Upper lobe of left lung (tissue), 6 donors: Measurements from ENCODE around the gene DLG4. TPM values are rescaled to one million over a fixed set of nuclear protein-coding genes. Genes with fewer than 3 reads are reported as not detected.

Source experiments
- ATAC-seq, 2 donors: fragments of 200-7000 bp; cut with Tn5 transposase; one replicate each; pipeline ENCODE4 v1.9.1; 2022; ENCODE audit warnings: mild to moderate bottlenecking in 2 of 2, moderate library complexity in 2 of 2; ENCODE audit not compliant: low FRiP score in 2 of 2
- DNase-seq, 2 donors: peaks; one replicate each; pipeline ENCODE4 v3.0.0-alpha.2; 2019 to 2020
- H3K27ac ChIP-seq, 4 donors: fragments of 200-600 bp; sonication (generic); one replicate each; pipeline ENCODE4 v1.5.1; 2016 to 2019
- H3K27me3 ChIP-seq, 4 donors: fragments of 200-600 bp; sonication (generic); one replicate each; pipeline ENCODE4 v1.5.1; 2017 to 2019
- H3K36me3 ChIP-seq, 4 donors: fragments of 200-600 bp; sonication (generic); one replicate each; pipeline ENCODE4 v1.5.1; 2016 to 2019
- H3K4me1 ChIP-seq, 4 donors: fragments of 200-600 bp; sonication (generic); one replicate each; pipeline ENCODE4 v1.5.1; 2018 to 2019
- H3K4me3 ChIP-seq, 4 donors: fragments of 200-600 bp; sonication (generic); one replicate each; pipeline ENCODE4 v1.5.1; 2017 to 2019; ENCODE audit warnings: mild to moderate bottlenecking in 2 of 4, moderate library complexity in 1 of 4
- H3K9me3 ChIP-seq, 4 donors: fragments of 200-600 bp; sonication (generic); one replicate each; pipeline ENCODE4 v1.5.1; 2018 to 2019
- EP300 ChIP-seq, 4 donors: sonication (generic); formaldehyde crosslinking; IDR thresholded peaks; one replicate each; pipeline ENCODE4 v1.5.1; 2017; ENCODE audit warnings: antibody characterized with exemption in 4 of 4, control low read depth in 2 of 4
- POLR2A ChIP-seq, 4 donors: fragments of 450-650 bp; IDR thresholded peaks; one replicate each; pipeline ENCODE4 v1.5.1; 2016 to 2017; ENCODE audit warnings: antibody characterized with exemption in 4 of 4, mild to moderate bottlenecking in 2 of 4
- POLR2AphosphoS5 ChIP-seq, 2 donors: sonication (generic); formaldehyde crosslinking; IDR thresholded peaks; one replicate each; pipeline ENCODE4 v1.5.1; 2017; ENCODE audit warnings: antibody characterized with exemption in 2 of 2
- WGBS, 2 donors: methylation state at CpG; one replicate each; pipeline ENCODE4 v1.1.5; 2017 to 2018; 5-methylcytosine and 5-hydroxymethylcytosine counted together
- total RNA-seq, 6 donors: library from RNA; depleted of rRNA in 4 of 6; stranded (reverse); fragments of >200 nt in 4 of 6; gene quantifications; one replicate each; pipeline versions ENCODE4 v1.1.0 to v1.2.1, GENCODE V29; 2016 to 2021
- TF ChIP-seq, protein P1 (sequence below), 6 experiments: fragments of 450-650 bp in 4 of 6; fragments of 200-600 bp in 2 of 6; sonication (generic) in 2 of 6; IDR thresholded peaks; one replicate each; pipeline ENCODE4 v1.5.1; 2016 to 2019; ENCODE audit warnings: antibody characterized with exemption in 6 of 6
- donor health status: DM: no; HTN: no; CAD: no; lungs with moderate emphysema.
- donor health status: DM: no; HTN: yes; CAD: no; lungs with severe emphysema.

DLG4 gene
- total RNA-seq, 6 donors from 2014 or later = 10.5 to 32.5 (median 19.4) TPM

DNA sequence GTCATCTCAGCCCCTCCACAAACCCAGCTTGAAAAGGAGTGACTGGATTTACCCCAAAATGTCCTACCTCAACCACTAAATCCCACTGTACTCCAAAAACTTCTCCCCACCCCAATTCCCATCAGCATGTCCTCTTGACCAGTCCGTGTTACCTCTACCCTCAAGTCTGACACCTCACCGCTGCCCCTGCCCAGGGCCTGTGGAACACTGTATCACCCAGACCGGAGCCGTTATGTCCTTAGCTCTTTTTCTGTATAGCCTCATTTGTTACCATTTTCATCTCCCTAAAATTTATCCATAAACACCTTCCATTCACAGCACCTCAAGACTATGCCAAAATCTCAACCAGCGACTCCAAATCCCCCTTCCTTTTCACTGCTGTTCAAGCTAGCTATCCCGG lies 17.2 kb upstream of the DLG4 start:
- no peak overlapping the region for H3K4me3 ChIP-seq
- ATAC-seq (no peak), DNase-seq (no peak)
- H3K9me3 ChIP-seq = no peaks in the 10 kb centered on the region
- peaks cover 36 to 67% (median 54%) of the 10 kb centered on the region in 4 donors for H3K4me1 ChIP-seq
- TF ChIP-seq, protein P1, sequence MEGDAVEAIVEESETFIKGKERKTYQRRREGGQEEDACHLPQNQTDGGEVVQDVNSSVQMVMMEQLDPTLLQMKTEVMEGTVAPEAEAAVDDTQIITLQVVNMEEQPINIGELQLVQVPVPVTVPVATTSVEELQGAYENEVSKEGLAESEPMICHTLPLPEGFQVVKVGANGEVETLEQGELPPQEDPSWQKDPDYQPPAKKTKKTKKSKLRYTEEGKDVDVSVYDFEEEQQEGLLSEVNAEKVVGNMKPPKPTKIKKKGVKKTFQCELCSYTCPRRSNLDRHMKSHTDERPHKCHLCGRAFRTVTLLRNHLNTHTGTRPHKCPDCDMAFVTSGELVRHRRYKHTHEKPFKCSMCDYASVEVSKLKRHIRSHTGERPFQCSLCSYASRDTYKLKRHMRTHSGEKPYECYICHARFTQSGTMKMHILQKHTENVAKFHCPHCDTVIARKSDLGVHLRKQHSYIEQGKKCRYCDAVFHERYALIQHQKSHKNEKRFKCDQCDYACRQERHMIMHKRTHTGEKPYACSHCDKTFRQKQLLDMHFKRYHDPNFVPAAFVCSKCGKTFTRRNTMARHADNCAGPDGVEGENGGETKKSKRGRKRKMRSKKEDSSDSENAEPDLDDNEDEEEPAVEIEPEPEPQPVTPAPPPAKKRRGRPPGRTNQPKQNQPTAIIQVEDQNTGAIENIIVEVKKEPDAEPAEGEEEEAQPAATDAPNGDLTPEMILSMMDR (IDR thresholded peaks at IDR 0.05) = no peak
- TF ChIP-seq POLR2AphosphoS5 (IDR thresholded peaks at IDR 0.05) (no peak), POLR2A (IDR thresholded peaks at IDR 0.05) (no peak)
- 87 to 89% methylated on average over 6 of the region's 6 CpGs for WGBS, 2 donors
- no peaks in the 10 kb centered on the region for H3K27me3 ChIP-seq
- peaks cover 0 to 29% (median 23%) of the 10 kb centered on the region in 4 donors for H3K36me3 ChIP-seq
- H3K27ac ChIP-seq = peak overlapping the region in 3 of 4 donors; percentile 90 to 98 (median 96)

DNA sequence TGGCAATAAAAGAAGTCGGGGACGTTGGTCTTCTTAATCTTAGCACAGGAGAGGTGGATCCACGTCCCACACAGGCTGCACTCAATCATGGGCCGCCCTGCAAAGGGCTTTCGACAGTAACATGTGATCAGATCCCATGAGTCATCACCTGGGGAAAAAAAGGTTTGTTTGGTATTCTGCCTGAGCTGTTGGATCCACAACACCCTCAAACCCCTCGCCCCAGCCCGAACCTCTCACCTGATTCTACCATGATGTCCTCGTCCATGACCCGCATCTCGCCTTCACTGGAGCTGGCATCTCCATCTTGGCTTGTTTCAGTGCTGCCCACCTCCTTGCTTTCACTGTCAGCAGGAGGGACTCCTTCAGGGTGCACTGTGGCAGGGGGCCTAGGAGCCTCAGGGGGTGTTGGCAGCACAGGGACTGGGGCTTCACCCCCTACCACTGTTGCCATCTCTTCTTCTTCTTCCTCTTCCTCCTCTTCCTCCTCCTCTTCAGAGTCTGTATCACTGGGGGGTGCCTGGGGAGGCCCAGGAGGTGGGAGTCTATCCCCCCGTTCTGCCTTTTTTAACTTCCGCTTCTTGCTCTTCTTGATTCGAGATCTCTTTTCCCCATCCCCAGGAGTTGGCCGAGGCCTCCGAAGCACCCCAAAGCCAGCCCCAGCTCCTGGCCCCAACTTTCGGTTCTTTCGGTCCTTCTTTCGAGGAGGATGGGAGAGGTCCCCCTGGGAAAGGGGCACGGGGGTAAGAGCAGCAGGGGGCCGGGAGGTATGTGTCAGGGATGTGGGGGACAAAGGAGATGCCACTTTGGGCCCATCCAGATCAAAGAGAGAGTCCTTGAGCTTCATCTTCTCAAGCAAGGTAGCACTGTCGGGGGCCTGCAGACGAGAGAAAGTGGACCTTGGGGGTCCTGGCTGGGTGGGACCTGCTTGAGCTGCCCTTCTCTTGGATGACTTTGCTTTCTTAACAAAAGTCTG lies 16.3 kb upstream of the DLG4 start:
- WGBS, 2 donors = 84 to 85% methylated on average over 22 of the region's 22 CpGs
- no peaks in the 10 kb centered on the region for H3K27me3 ChIP-seq
- DNase-seq (no peak), ATAC-seq (no peak)
- peaks cover 0 to 27% (median 23%) of the 10 kb centered on the region in 4 donors for H3K36me3 ChIP-seq
- TF ChIP-seq, protein P1 (IDR thresholded peaks at IDR 0.05) = no peak
- TF ChIP-seq EP300 (IDR thresholded peaks at IDR 0.05) = no peak
- no peak for TF ChIP-seq POLR2AphosphoS5 (IDR thresholded peaks at IDR 0.05)
- TF ChIP-seq POLR2A (IDR thresholded peaks at IDR 0.05) = no peak
- H3K27ac ChIP-seq = peak overlapping the region in 1 of 4 donors; percentile 21
- no peaks in the 10 kb centered on the region for H3K9me3 ChIP-seq
- H3K4me3 ChIP-seq = no peak overlapping the region
- H3K4me1 ChIP-seq = peaks cover 30 to 69% (median 49%) of the 10 kb centered on the region in 4 donors

DNA sequence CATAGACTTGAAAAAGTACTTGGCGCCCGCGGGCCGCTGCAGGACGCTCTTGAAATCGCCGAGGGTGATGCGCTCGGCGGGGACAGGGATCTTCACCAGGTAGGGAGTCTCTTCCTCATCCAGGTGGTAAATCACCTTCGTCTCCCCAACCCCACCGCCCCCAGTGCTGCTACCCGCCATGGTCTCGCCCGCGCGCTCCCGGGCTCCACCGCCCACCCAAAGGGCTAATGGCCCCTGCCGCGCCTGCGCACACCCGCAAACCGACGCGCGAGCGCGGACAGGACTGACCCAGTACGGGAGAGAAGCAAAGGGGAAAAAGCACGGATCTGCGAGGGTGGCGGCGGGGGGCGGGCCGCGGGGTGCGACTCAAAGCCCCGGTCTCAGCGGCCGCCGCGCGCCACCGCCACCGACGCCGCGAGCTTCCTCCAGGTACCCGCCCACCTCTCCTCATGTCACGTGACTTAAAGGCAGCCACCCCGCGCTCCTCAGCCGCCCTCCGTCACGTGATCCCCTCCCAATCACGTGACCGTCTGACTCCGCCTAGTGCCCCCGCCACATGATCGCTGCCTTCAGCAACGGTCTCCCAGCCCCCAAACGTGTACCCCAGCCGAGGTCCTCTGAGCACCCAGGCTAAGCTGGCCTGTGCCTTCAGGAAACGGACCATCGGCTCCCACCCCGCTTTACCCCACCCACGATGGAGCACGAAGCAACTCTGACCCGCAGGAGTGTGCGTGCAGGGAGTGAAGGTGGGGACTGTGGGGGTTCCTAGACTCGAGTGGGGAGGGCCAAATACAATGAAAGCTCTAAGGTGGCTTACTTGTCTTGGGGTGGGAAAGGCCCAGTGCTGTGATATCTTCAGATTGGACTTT lies 14.7 kb upstream of the DLG4 start, which contains the start of gene DVL2:
Gene DVL2, minus strand, starts transcription at position 435 of the 869 bp plus-strand sequence. Its CDS starts 255 bp downstream, at position 180.
- H3K27me3 ChIP-seq = no peaks in the 10 kb centered on the region
- DNase-seq (peak; percentile 96 to 97), ATAC-seq (peak; percentile 54 to 80)
- H3K4me1 ChIP-seq = peaks cover 18 to 58% (median 37%) of the 10 kb centered on the region in 4 donors
- H3K4me3 ChIP-seq = peak within 1 kb of the TSS; percentile 60 to 94 (median 82)
- H3K36me3 ChIP-seq = peaks cover 6 to 29% (median 26%) of the 10 kb centered on the region in 4 donors
- no peaks in the 10 kb centered on the region for H3K9me3 ChIP-seq
- H3K27ac ChIP-seq = peak within 1 kb of the TSS; percentile 75 to 92 (median 84)
- TF ChIP-seq, protein P1 (IDR thresholded peaks at IDR 0.05) = peak in 3 of 6 experiments; percentile 24 to 51 (median 35)
- peak in 3 of 4 donors; percentile 59 to 89 (median 78) for TF ChIP-seq POLR2A (IDR thresholded peaks at IDR 0.05)
- peak; percentile 90 to 92 for TF ChIP-seq POLR2AphosphoS5 (IDR thresholded peaks at IDR 0.05)
- peak in 1 of 4 donors; percentile 75 for TF ChIP-seq EP300 (IDR thresholded peaks at IDR 0.05)
- WGBS, 2 donors = 0 to 2% methylated on average over 11 to 40 of the region's 72 CpGs

DNA sequence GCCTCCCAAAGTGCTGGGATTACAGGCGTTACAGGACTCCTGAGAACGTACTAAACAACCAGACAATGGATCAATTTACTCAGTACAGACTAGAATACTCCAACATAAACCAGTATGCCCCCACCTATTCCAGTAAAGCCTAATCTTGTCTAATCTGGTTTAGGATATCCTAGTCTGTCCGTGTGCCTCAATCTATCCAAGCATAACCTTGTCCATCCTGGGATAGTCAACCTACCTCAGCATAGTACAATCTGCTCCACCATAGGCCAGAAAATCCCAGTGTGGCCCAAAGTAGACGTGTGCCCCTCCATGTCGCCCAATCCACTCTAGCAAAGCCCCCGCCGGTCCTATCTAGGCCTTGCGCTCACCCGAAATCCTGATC lies 14.1 kb upstream of the DLG4 start:
- Histone ChIP-seq H3K27ac (peak overlapping the region; percentile 75 to 92 (median 84)), H3K4me3 (peak overlapping the region; percentile 60 to 94 (median 82)), H3K4me1 (peaks cover 18 to 58% (median 37%) of the 10 kb centered on the region in 4 donors), H3K36me3 (peaks cover 9 to 35% (median 29%) of the 10 kb centered on the region in 4 donors), H3K9me3 (no peaks in the 10 kb centered on the region), H3K27me3 (no peaks in the 10 kb centered on the region)
- TF ChIP-seq EP300 (IDR thresholded peaks at IDR 0.05) (no peak), POLR2AphosphoS5 (IDR thresholded peaks at IDR 0.05) (no peak), POLR2A (IDR thresholded peaks at IDR 0.05) (no peak)
- TF ChIP-seq, protein P1 (IDR thresholded peaks at IDR 0.05) = no peak
- no peak for ATAC-seq
- WGBS, 2 donors = 0 to 2% methylated on average over 5 to 9 of the region's 9 CpGs
- peak in 1 of 2 donors; percentile 33 for DNase-seq
